GM19468 (cell line): ENCODE measurements around the gene TIGD3.

Experiments
- ATAC-seq: cut with Tn5 transposase; IDR thresholded peaks from one replicate; pipeline ENCODE4 v1.9.1; 2021; ENCODE audit warnings: mild to moderate bottlenecking, moderate library complexity, moderate number of reproducible peaks; ENCODE audit not compliant: unreplicated experiment; ENCODE audit errors: extremely low read depth

TIGD3 gene, protein sequence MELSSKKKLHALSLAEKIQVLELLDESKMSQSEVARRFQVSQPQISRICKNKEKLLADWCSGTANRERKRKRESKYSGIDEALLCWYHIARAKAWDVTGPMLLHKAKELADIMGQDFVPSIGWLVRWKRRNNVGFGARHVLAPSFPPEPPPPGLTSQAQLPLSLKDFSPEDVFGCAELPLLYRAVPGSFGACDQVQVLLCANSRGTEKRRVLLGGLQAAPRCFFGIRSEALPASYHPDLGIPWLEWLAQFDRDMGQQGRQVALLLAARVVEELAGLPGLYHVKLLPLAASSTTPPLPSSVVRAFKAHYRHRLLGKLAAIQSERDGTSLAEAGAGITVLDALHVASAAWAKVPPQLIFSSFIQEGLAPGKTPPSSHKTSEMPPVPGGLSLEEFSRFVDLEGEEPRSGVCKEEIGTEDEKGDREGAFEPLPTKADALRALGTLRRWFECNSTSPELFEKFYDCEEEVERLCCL

GRCh38 chr11:65354265-65355012 lies at the start of gene TIGD3:
TIGD3 (plus strand) TSS chr11:65354751; CDS start chr11:65355809, 1,058 bp downstream.
- ATAC-seq = peak; percentile 54

DNA sequence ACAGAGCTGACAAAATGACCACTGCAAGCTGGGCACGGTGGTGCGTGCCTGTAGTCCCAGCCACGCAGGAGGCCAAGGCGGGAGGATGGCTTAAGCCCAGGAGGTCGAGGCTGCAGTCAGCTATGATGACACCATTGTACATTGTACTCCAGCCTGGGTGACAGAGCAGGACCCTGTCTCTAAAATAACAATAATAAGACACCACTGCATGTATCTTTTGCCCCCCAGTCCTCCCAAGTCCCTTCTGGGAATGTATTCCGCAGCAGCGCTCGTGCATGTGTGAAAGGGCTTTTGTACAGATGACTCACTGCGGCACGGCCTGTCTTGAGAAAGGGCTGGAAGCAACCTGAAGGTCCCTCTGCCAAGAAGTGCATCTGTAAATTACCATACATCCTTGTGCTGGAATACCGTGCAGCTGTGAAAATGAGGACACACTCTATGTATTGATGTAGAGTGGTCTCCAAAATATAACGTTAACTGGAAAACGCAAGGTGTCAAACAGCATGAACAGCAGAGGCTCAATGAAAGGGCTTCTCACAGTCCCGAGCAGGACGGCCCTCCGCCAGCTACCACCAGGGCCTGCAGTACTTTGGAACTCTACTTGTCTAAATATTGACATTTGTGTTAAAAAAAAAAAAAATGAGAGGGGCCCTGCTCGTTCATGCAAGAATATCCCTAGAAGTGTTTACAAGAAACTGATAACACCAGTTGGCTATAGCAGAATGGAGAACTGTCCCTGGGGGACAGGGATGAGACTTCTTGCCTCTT lies 48.9 kb upstream of the TIGD3 start:
- ATAC-seq = no peak

GRCh38 chr11:65307298-65308229 lies 47.0 kb upstream of the TIGD3 start:
- ATAC-seq = no peak

GRCh38 chr11:65308281-65308891 lies 46.2 kb upstream of the TIGD3 start:
- ATAC-seq = no peak

DNA sequence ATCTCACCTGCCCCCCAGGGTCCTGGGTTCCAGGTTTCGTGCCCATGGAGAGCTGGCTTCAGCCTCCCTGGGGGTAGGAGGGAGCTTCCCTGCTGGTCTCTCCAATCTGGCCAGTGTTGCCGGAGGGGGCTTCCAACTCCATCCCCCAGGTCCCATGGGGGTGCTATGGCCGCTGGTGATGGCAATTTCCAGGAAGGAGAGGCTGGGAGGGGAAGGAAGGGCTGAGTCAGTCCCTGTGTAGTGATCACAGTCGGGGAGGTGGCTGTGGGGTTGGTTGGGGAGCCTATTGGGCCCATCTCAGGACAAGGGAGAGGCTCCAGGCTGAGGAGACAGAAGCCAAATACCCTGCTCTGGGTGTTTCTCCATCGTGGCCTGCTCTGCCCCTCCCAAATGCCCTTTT lies 45.5 kb upstream of the TIGD3 start:
- ATAC-seq = no peak

- ATAC-seq = no peak
These were observed 44.3 kb upstream of the TIGD3 start for GRCh38 chr11:65310215-65310614.

- no peak for ATAC-seq
These were observed 43.8 kb upstream of the TIGD3 start for GRCh38 chr11:65310736-65311135.

- no peak for ATAC-seq
These were observed 43.3 kb upstream of the TIGD3 start for GRCh38 chr11:65311170-65311678.

- ATAC-seq = peak; percentile 30
These were observed 39.9 kb upstream of the TIGD3 start, which contains the start of gene CDC42EP2 for GRCh38 chr11:65314501-65315203. CDC42EP2 (plus strand) TSS chr11:65314866; CDS start chr11:65320899, 6,033 bp downstream.

- no peak for ATAC-seq
These were observed 39.2 kb upstream of the TIGD3 start for GRCh38 chr11:65315204-65315865.

DNA sequence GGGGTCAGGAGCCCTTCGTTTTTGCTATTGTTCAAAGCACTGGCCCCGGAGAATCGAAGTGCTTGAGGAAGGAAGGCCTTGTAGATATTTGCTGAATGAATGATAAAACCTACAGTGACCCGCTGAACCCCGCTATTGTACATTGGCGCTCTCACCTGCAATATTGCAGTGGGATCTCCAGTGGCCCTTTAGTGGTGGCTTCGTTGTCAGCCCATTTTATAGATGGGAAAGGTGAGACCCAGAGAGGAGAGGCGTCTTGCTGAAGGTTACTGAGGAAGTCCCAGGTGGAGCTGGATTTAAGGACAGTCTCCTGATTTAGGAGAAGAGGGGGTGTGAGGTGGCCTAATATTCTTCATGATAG lies 38.7 kb upstream of the TIGD3 start:
- no peak for ATAC-seq

- no peak for ATAC-seq
These were observed 38.1 kb upstream of the TIGD3 start for GRCh38 chr11:65316227-65317024.

GRCh38 chr11:65317025-65317786 lies 37.3 kb upstream of the TIGD3 start:
- ATAC-seq = no peak

- no peak for ATAC-seq
These were observed 34.0 kb upstream of the TIGD3 start for GRCh38 chr11:65320386-65321075.

DNA sequence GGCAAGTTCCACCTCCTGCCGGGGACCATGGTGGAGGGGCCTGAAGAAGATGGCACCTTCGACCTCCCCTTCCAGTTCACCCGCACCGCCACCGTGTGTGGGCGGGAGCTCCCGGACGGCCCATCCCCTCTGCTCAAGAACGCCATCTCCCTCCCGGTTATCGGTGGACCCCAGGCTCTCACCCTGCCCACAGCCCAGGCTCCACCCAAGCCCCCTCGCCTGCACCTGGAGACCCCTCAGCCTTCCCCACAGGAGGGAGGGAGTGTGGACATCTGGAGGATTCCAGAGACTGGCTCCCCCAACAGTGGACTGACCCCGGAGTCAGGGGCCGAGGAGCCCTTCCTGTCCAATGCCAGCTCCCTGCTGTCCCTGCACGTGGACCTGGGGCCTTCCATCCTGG lies 33.5 kb upstream of the TIGD3 start:
- no peak for ATAC-seq
